H1 (cell line): Measurements from ENCODE around the gene SLC25A21.

Experiments used
- BRCA1 ChIP-seq: IDR thresholded peaks from 2 replicates; pipeline ENCODE4 v1.6.1; 2012; ENCODE audit warnings: low read depth, low read length, improper control_type of control experiment
- CEBPB ChIP-seq: IDR thresholded peaks from 2 replicates; pipeline ENCODE4 v1.6.1; 2012; ENCODE audit warnings: low read depth, low read length
- CHD2 ChIP-seq: IDR thresholded peaks from 2 replicates; pipeline ENCODE4 v1.6.1; 2012; ENCODE audit warnings: low read length, improper control_type of control experiment
- CREB1 ChIP-seq: IDR thresholded peaks from 2 replicates; pipeline ENCODE4 v1.6.1; 2012; ENCODE audit warnings: inconsistent platforms
- CTCF ChIP-seq, 3 experiments: IDR thresholded peaks; 1 replicate in 2 of 3; 2 replicates in 1 of 3; pipeline versions ENCODE4 v1.5.1 to v1.6.1; 2011; ENCODE audit warnings: low read length in 3 of 3, mild to moderate bottlenecking in 3 of 3, inconsistent platforms in 2 of 3, low read depth in 1 of 3, moderate library complexity in 1 of 3; ENCODE audit not compliant: insufficient read depth in 1 of 3; ENCODE audit errors: control extremely low read depth in 1 of 3
- EZH2 ChIP-seq: fragments of 200-600 bp; sonication (generic); IDR thresholded peaks from 2 replicates; pipeline ENCODE4 v1.7.1; 2012; ENCODE audit warnings: low read depth, mild to moderate bottlenecking, moderate library complexity, low read length, inconsistent platforms; ENCODE audit not compliant: severe bottlenecking
- JUN ChIP-seq: IDR thresholded peaks from 2 replicates; pipeline ENCODE4 v1.6.1; 2011; ENCODE audit warnings: low read depth, mild to moderate bottlenecking, improper control_type of control experiment, low read length
- RAD21 ChIP-seq, 2 experiments: IDR thresholded peaks in 1 of 2; conservative IDR thresholded peaks in 1 of 2; 2 replicates each; pipeline ENCODE4 v1.6.1; 2011; ENCODE audit warnings: low read depth in 2 of 2, low read length in 2 of 2, improper control_type of control experiment in 1 of 2, inconsistent platforms in 1 of 2, mild to moderate bottlenecking in 1 of 2, moderate library complexity in 1 of 2
- SP4 ChIP-seq: IDR thresholded peaks from 2 replicates; pipeline ENCODE4 v1.6.1; 2012; ENCODE audit warnings: low read length, inconsistent platforms
- ZNF274 ChIP-seq: IDR thresholded peaks from 2 replicates; pipeline ENCODE4 v1.7.0; 2012; ENCODE audit warnings: low read length, borderline replicate concordance; ENCODE audit errors: extremely low read depth

- no peak for TF ChIP-seq BRCA1
- no peak for TF ChIP-seq CHD2
- peak; percentile 30 to 57 (median 42) for TF ChIP-seq CTCF (IDR thresholded peaks at IDR 0.05; ENCODE audit: control extremely low read depth in 1 of 3, insufficient read depth in 1 of 3, low read depth in 1 of 3, low read length in 3 of 3)
- peak; percentile 56 to 59; a peak in 3 of 4 replicates for TF ChIP-seq RAD21 (IDR thresholded peaks at IDR 0.05 in 1 of 2, conservative IDR thresholded peaks at IDR 0.05 in 1 of 2; ENCODE audit: low read depth in 2 of 2, low read length in 2 of 2)
- no peak for TF ChIP-seq JUN
- TF ChIP-seq EZH2 = peak; percentile 99
- TF ChIP-seq SP4 = no peak
- no peak for TF ChIP-seq CREB1
- no peak for TF ChIP-seq ZNF274
- no peak for TF ChIP-seq CEBPB
Observed at GRCh38 chr14:36646664-36647416, 525.6 kb downstream of the SLC25A21 start.
